ENCODE results near the gene PSMA8. TPM values are rescaled to one million over a fixed set of nuclear protein-coding genes. Genes with fewer than 3 reads are reported as not detected.

The PSMA8 gene
- total RNA-seq, 1 donor from 2014 or later: 0.89 TPM

DNA sequence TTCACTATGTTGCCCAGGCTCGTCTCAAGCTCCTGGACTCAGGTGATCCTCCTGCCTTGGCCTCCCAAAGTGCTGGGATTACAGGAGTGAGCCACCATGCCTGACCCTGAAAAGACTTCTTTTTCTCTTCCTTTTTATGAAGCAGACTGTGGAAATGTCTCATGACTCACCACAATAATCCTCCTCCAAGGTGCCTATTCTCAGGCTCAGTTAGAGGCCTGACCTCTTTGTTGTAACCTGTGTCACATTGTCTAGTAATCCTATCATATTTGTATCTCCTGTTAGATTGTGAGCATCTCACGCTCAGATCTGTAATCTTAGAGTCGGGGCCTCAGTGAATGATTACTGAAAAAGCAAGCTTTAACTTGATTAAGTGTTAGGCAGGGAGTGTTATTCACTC is 74.3 kb downstream of the PSMA8 start:
- POLR2A ChIA-PET: no interaction called here
- Mint-ChIP-seq H3K9me3 (no peaks in the 10 kb centered on the region), H3K36me3 (ENCODE audit: low read depth) (no peaks in the 10 kb centered on the region), H3K27ac (no peak overlapping the region), H3K27me3 (no peaks in the 10 kb centered on the region), H3K4me3 (no peak overlapping the region), H3K4me1 (peaks cover 3% of the 10 kb centered on the region)
- intact Hi-C loops (cut with micrococcal nuclease): no loop called here
- TF ChIP-seq, protein P1, sequence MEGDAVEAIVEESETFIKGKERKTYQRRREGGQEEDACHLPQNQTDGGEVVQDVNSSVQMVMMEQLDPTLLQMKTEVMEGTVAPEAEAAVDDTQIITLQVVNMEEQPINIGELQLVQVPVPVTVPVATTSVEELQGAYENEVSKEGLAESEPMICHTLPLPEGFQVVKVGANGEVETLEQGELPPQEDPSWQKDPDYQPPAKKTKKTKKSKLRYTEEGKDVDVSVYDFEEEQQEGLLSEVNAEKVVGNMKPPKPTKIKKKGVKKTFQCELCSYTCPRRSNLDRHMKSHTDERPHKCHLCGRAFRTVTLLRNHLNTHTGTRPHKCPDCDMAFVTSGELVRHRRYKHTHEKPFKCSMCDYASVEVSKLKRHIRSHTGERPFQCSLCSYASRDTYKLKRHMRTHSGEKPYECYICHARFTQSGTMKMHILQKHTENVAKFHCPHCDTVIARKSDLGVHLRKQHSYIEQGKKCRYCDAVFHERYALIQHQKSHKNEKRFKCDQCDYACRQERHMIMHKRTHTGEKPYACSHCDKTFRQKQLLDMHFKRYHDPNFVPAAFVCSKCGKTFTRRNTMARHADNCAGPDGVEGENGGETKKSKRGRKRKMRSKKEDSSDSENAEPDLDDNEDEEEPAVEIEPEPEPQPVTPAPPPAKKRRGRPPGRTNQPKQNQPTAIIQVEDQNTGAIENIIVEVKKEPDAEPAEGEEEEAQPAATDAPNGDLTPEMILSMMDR (IDR thresholded peaks at IDR 0.05): no peak
- ATAC-seq (ENCODE audit: low read depth) (no peak), DNase-seq (no peak)
- CTCF ChIA-PET: no interaction called here

- ChIA-PET CTCF (no interaction called here), POLR2A (no interaction called here)
- ATAC-seq (ENCODE audit: low read depth) (no peak), DNase-seq (no peak)
- TF ChIP-seq, protein P1 (IDR thresholded peaks at IDR 0.05): no peak
- Mint-ChIP-seq H3K36me3 (ENCODE audit: low read depth) (no peaks in the 10 kb centered on the region), H3K27me3 (no peaks in the 10 kb centered on the region), H3K27ac (no peak overlapping the region), H3K9me3 (no peaks in the 10 kb centered on the region), H3K4me3 (no peak overlapping the region), H3K4me1 (peaks cover 3% of the 10 kb centered on the region)
- intact Hi-C loops (cut with micrococcal nuclease): no loop called here
These were observed 75.3 kb downstream of the PSMA8 start for GRCh38 chr18:26208977-26209376.

- Mint-ChIP-seq H3K36me3 (ENCODE audit: low read depth) (no peaks in the 10 kb centered on the region), H3K4me3 (no peak overlapping the region), H3K27ac (no peak overlapping the region), H3K27me3 (no peaks in the 10 kb centered on the region), H3K9me3 (no peaks in the 10 kb centered on the region), H3K4me1 (peaks cover 13% of the 10 kb centered on the region)
- TF ChIP-seq, protein P1 (IDR thresholded peaks at IDR 0.05): no peak
- intact Hi-C loops (cut with micrococcal nuclease): no loop called here
- ChIA-PET CTCF (interaction anchor here (0.6 kb wide), 1 partner anchor 14 kb away, joined by 3 read pairs; no protein-coding TSS in a partner anchor), POLR2A (no interaction called here)
- DNase-seq (no peak), ATAC-seq (ENCODE audit: low read depth) (no peak)
These were observed 76.5 kb downstream of the PSMA8 start for GRCh38 chr18:26210147-26210546.

- Mint-ChIP-seq H3K27me3 (no peaks in the 10 kb centered on the region), H3K9me3 (no peaks in the 10 kb centered on the region), H3K4me3 (peak overlapping the region; percentile 82), H3K36me3 (ENCODE audit: low read depth) (no peaks in the 10 kb centered on the region), H3K4me1 (peaks cover 19% of the 10 kb centered on the region), H3K27ac (peak overlapping the region; percentile 91)
- ChIA-PET POLR2A (interaction anchor here (0.6 to 3.5 kb wide), 5 partner anchors 9 to 45 kb away, joined by 3 to 14 read pairs (median 4); partner anchors contain the start of gene TAF4B), CTCF (no interaction called here)
- ATAC-seq (ENCODE audit: low read depth): peak; percentile 90
- TF ChIP-seq, protein P1 (IDR thresholded peaks at IDR 0.05): no peak
- no peak for DNase-seq
- intact Hi-C loops (cut with micrococcal nuclease): loop anchor here (1.0 kb wide), 2 partner anchors 11 to 25 kb away; partner anchors contain the start of gene TAF4B
These were observed 81.7 kb downstream of the PSMA8 start for GRCh38 chr18:26215247-26215970.

DNA sequence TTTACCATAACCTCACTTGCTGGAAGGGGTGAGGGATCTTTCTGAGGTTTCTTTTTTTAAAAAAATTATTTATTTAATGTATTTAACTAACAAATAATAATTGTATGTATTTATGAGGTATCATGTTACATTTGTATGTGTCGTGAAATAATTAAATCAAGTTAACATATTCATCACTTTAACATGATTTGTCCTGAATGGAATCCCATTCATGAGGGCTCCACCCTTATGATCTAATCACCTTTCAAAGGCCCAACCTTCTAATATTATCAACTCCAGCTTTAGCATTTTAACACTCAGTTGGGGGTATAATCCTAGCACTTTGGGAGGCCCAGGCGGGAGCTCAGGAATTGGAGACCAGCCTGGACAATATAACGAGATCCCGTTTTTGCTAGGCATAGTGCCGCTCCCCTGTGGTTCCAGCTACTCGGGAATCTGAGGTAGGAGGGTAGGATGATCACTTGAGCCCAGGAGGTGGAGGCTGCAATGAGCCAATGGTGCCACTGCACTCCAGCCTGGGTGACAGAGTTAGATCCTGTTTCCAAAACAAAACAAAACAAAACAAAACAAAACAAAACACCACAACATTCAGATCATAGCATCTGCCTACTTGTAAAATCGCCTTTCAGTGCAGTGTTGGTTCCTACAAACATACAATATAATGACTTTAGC is 91.5 kb downstream of the PSMA8 start:
- peak overlapping the region; percentile 96 for H3K4me3 Mint-ChIP-seq
- TF ChIP-seq, protein P1 (IDR thresholded peaks at IDR 0.05): no peak
- ChIA-PET POLR2A (interaction anchor here (1.2 to 1.8 kb wide), 2 partner anchors 9 to 30 kb away, joined by 4 read pairs; no protein-coding TSS in a partner anchor), CTCF (no interaction called here)
- peaks cover 2% of the 10 kb centered on the region for H3K36me3 Mint-ChIP-seq (ENCODE audit: low read depth)
- no peak for DNase-seq
- no peaks in the 10 kb centered on the region for H3K9me3 Mint-ChIP-seq
- no peak for ATAC-seq (ENCODE audit: low read depth)
- no peaks in the 10 kb centered on the region for H3K27me3 Mint-ChIP-seq
- H3K27ac Mint-ChIP-seq: peak overlapping the region; percentile 97
- intact Hi-C loops (cut with micrococcal nuclease): no loop called here
- H3K4me1 Mint-ChIP-seq: peaks cover 22% of the 10 kb centered on the region

Data from activated B cell treated with CpG ODN at 0.5 μM for 24 hours (primary cell).